ENCODE data around the gene TBX5. TPM values are rescaled to one million over a fixed set of nuclear protein-coding genes. Genes with fewer than 3 reads are reported as not detected.

The TBX5 gene
- total RNA-seq, 3 donors from 2014 or later = not detected

DNA sequence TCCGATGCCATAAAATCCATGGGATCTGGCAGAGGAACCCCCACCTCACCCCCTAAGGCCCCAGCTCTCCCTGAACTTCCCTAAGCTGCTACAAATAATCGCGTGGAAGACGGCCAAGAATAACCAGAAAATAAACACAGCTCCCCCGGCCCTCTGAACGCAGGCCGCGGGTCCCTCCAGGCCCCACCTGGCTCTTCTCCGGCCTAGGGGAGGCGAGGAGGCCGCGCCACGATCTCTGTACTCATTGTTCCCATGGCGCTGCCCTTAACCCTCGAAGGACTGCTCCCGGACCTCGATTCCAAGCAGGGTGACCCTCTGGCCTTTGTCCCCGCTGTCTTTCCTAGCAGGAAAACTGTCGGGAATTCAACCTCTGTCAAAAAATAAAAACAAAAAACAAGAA, 33.9 kb upstream of the TBX5 start:
- DNase-seq = no peak
- no peak for ATAC-seq
- Histone ChIP-seq H3K9me3 (no peaks in the 10 kb centered on the region), H3K36me3 (ENCODE audit: low read depth) (no peaks in the 10 kb centered on the region), H3K4me3 (no peak overlapping the region), H3K4me1 (ENCODE audit: low read depth) (no peaks in the 10 kb centered on the region)
- TF ChIP-seq, protein P1, sequence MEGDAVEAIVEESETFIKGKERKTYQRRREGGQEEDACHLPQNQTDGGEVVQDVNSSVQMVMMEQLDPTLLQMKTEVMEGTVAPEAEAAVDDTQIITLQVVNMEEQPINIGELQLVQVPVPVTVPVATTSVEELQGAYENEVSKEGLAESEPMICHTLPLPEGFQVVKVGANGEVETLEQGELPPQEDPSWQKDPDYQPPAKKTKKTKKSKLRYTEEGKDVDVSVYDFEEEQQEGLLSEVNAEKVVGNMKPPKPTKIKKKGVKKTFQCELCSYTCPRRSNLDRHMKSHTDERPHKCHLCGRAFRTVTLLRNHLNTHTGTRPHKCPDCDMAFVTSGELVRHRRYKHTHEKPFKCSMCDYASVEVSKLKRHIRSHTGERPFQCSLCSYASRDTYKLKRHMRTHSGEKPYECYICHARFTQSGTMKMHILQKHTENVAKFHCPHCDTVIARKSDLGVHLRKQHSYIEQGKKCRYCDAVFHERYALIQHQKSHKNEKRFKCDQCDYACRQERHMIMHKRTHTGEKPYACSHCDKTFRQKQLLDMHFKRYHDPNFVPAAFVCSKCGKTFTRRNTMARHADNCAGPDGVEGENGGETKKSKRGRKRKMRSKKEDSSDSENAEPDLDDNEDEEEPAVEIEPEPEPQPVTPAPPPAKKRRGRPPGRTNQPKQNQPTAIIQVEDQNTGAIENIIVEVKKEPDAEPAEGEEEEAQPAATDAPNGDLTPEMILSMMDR (IDR thresholded peaks at IDR 0.05) = no peak
- intact Hi-C loops (cut with DNase I, micrococcal nuclease) = no loop called here

GRCh38 chr12:114439261-114439683, 33.3 kb upstream of the TBX5 start:
- Histone ChIP-seq H3K9me3 (no peaks in the 10 kb centered on the region), H3K4me1 (ENCODE audit: low read depth) (no peaks in the 10 kb centered on the region), H3K4me3 (no peak overlapping the region), H3K36me3 (ENCODE audit: low read depth) (no peaks in the 10 kb centered on the region)
- intact Hi-C loops (cut with DNase I, micrococcal nuclease) = no loop called here
- DNase-seq (no peak), ATAC-seq (no peak)
- TF ChIP-seq, protein P1 (IDR thresholded peaks at IDR 0.05) = no peak

DNA sequence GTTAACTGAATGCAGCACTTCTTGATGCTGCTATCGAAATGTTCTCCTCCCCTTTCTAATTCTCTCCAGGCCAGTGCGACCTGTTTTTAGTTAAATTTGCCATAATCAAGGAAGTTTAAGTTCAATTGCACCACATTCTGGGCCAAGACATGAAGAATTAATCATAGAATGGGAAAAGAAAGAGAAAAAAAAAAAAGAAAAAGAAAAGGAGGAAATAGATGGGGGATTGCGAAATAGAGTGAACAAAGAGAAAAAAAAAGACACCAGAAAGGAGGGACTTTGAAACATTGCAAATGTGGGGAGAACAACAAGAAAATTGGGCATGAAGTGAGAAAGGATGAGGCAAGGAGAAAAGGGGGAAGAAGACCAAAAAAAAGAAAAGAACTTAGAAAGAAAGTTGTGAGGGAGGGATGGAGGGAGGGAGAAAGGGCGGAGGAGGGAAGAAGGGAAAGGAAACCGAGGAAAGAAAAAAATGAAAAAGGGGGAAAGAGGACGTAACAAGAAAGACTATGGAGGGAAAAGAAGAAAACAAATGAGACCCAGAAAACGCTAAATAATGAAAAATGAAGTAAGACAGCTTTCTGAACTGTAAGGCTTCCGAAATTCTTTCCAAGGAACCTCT, 32.8 kb upstream of the TBX5 start:
- no peak for DNase-seq
- H3K9me3 ChIP-seq = no peaks in the 10 kb centered on the region
- no peaks in the 10 kb centered on the region for H3K36me3 ChIP-seq (ENCODE audit: low read depth)
- no peak for ATAC-seq
- H3K4me1 ChIP-seq (ENCODE audit: low read depth) = no peaks in the 10 kb centered on the region
- no peak overlapping the region for H3K4me3 ChIP-seq
- TF ChIP-seq, protein P1 (IDR thresholded peaks at IDR 0.05) = no peak
- intact Hi-C loops (cut with DNase I, micrococcal nuclease) = no loop called here

DNA sequence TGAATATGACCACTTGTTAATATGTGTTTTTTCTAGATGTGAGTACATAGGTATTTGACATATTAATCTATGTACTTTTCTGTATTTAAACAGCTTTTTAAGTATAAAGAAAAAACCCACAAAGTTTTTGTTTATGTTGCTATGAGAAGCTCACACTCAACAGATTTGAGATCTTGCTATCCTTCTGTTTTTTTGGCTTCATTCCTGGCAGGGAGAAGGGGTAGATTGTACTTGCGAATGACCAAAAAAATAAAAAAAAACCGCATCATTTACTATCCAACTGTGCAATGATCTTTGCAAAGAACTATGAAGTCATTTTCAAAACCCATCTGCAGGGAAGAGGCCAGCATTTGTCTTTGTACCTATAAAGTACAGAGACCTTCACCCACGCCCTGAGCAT, 28.4 kb upstream of the TBX5 start:
- Histone ChIP-seq H3K9me3 (no peaks in the 10 kb centered on the region), H3K4me1 (ENCODE audit: low read depth) (no peaks in the 10 kb centered on the region), H3K36me3 (ENCODE audit: low read depth) (no peaks in the 10 kb centered on the region), H3K4me3 (no peak overlapping the region)
- intact Hi-C loops (cut with DNase I, micrococcal nuclease) = no loop called here
- DNase-seq (no peak), ATAC-seq (no peak)
- TF ChIP-seq, protein P1 (IDR thresholded peaks at IDR 0.05) = no peak

- intact Hi-C loops (cut with DNase I, micrococcal nuclease) = no loop called here
- no peaks in the 10 kb centered on the region for H3K4me1 ChIP-seq (ENCODE audit: low read depth)
- H3K36me3 ChIP-seq (ENCODE audit: low read depth) = no peaks in the 10 kb centered on the region
- no peak for DNase-seq
- TF ChIP-seq, protein P1 (IDR thresholded peaks at IDR 0.05) = no peak
- no peaks in the 10 kb centered on the region for H3K9me3 ChIP-seq
- no peak for ATAC-seq
- no peak overlapping the region for H3K4me3 ChIP-seq
These were observed 26.0 kb upstream of the TBX5 start for GRCh38 chr12:114431902-114432301.

- ATAC-seq (no peak), DNase-seq (no peak)
- H3K9me3 ChIP-seq = no peaks in the 10 kb centered on the region
- intact Hi-C loops (cut with DNase I, micrococcal nuclease) = no loop called here
- H3K4me3 ChIP-seq = no peak overlapping the region
- H3K36me3 ChIP-seq (ENCODE audit: low read depth) = no peaks in the 10 kb centered on the region
- H3K4me1 ChIP-seq (ENCODE audit: low read depth) = no peaks in the 10 kb centered on the region
- TF ChIP-seq, protein P1 (IDR thresholded peaks at IDR 0.05) = no peak
These were observed 24.4 kb upstream of the TBX5 start for GRCh38 chr12:114430306-114430705.

All from mucosa of descending colon (tissue), 3 donors.